ENCODE results near the gene DDX20.

DDX20 gene

GRCh38 chr1:111729271-111729921, 26.3 kb upstream of the DDX20 start:
- H3K27me3 Mint-ChIP-seq = no peaks in the 10 kb centered on the region
- no peak overlapping the region for H3K4me3 Mint-ChIP-seq
- H3K27ac Mint-ChIP-seq = no peak overlapping the region
- no peaks in the 10 kb centered on the region for H3K4me1 Mint-ChIP-seq
- H3K36me3 Mint-ChIP-seq = no peaks in the 10 kb centered on the region
- H3K9me3 Mint-ChIP-seq = no peaks in the 10 kb centered on the region

GRCh38 chr1:111729946-111730681, 25.6 kb upstream of the DDX20 start:
- no peaks in the 10 kb centered on the region for H3K27me3 Mint-ChIP-seq
- H3K9me3 Mint-ChIP-seq = no peaks in the 10 kb centered on the region
- H3K4me1 Mint-ChIP-seq = no peaks in the 10 kb centered on the region

DNA sequence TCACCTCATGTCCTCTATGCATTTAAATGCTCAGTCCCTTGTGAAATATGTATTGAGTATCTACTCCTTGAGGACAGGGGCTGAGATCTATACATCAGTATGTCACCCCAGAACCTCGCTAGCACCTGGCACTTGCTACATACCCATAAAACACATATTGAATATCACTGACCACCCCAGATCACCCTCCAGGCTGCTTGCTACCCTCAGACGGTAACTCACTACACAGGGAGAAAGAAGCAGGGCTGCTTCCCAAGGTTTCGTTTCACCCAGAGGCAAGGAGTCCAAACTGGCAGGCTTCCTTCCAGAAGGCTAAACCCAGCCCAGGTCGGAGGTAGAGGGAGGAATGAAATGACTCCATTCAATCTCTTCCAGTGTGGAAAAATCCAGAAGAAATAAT, 25.0 kb upstream of the DDX20 start:
- Mint-ChIP-seq H3K27me3 (no peaks in the 10 kb centered on the region), H3K4me1 (no peaks in the 10 kb centered on the region), H3K9me3 (no peaks in the 10 kb centered on the region), H3K27ac (no peak overlapping the region), H3K4me3 (no peak overlapping the region), H3K36me3 (no peaks in the 10 kb centered on the region)

More at GRCh38 chr1:111729946-111730681, 25.6 kb upstream of the DDX20 start:
- Mint-ChIP-seq H3K36me3 (no peaks in the 10 kb centered on the region), H3K27ac (no peak overlapping the region), H3K4me3 (no peak overlapping the region)

- H3K27ac Mint-ChIP-seq = no peak overlapping the region
- H3K4me3 Mint-ChIP-seq = no peak overlapping the region
- no peaks in the 10 kb centered on the region for H3K36me3 Mint-ChIP-seq
- H3K27me3 Mint-ChIP-seq = no peaks in the 10 kb centered on the region
- H3K9me3 Mint-ChIP-seq = no peaks in the 10 kb centered on the region
- H3K4me1 Mint-ChIP-seq = no peaks in the 10 kb centered on the region
Measured at GRCh38 chr1:111731956-111732355, 23.7 kb upstream of the DDX20 start.

GRCh38 chr1:111732718-111733117, 23.0 kb upstream of the DDX20 start:
- Mint-ChIP-seq H3K27ac (no peak overlapping the region), H3K4me1 (peaks cover 4% of the 10 kb centered on the region), H3K9me3 (no peaks in the 10 kb centered on the region), H3K4me3 (no peak overlapping the region), H3K27me3 (peaks cover 4% of the 10 kb centered on the region), H3K36me3 (no peaks in the 10 kb centered on the region)

DNA sequence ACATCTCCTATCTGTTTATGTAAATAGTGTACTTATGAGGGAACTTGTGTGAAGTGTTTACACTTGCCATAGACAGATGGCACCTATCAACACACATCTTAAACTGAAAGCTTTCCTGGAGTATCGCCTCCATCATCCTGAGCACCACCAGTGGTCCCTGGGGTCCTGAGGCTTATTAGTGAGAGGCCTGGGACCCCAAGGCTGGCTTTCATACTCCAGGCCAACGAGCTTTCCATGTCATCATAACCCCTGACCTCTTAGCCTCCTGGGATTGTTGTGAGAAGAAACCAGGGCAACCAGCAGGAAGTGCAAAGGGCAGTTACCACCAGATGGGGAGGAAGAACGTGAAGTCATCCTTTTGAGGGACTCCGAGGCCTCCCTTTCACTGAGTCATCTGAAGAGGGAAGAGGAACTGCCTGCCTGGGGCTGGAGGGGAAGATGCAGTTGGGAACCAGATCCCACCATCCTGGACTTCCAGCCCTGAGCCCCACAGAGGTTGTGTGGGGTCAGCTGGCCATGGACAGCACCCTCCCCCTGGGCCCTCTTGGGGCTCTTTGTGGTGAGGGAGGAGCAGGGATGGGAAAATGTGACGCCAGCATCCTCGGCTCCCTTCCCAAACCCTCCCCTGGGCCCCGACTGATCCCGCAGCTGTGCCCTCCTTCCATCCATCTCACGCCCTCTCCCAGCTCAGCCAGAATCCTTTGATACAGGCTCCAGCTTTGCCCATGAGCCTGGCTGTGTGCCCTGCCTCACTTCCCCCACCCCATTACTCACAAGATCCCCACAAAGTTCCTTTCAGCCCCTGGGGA, 22.3 kb upstream of the DDX20 start:
- no peak overlapping the region for H3K27ac Mint-ChIP-seq
- H3K9me3 Mint-ChIP-seq = no peaks in the 10 kb centered on the region
- peaks cover 7% of the 10 kb centered on the region for H3K27me3 Mint-ChIP-seq
- no peaks in the 10 kb centered on the region for H3K36me3 Mint-ChIP-seq
- H3K4me3 Mint-ChIP-seq = no peak overlapping the region
- H3K4me1 Mint-ChIP-seq = peaks cover 9% of the 10 kb centered on the region

DNA sequence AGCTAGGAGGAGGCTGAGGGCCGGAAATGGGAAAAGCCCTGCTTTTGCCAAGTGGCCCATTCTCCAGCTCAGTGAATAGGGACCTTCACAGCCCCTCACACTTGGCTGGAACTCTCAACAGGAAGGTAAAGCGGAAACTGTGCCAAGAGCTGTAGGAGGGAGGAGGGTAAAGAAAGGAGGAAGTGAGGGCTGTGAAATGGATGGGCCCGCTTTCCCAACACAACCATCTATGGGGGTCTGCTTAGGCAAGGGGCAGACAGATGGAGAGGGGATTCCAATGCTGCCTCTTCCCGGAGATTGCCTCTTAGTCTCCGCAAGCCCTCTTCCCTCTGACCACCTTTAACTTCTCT, 21.7 kb upstream of the DDX20 start:
- Mint-ChIP-seq H3K4me3 (no peak overlapping the region), H3K9me3 (no peaks in the 10 kb centered on the region), H3K27me3 (peaks cover 10% of the 10 kb centered on the region), H3K4me1 (peaks cover 12% of the 10 kb centered on the region), H3K27ac (no peak overlapping the region), H3K36me3 (no peaks in the 10 kb centered on the region)

- Mint-ChIP-seq H3K27me3 (peaks cover 10% of the 10 kb centered on the region), H3K27ac (no peak overlapping the region), H3K9me3 (no peaks in the 10 kb centered on the region), H3K4me3 (no peak overlapping the region), H3K36me3 (no peaks in the 10 kb centered on the region), H3K4me1 (peaks cover 12% of the 10 kb centered on the region)
Measured at GRCh38 chr1:111734426-111734825, 21.3 kb upstream of the DDX20 start.

- no peaks in the 10 kb centered on the region for H3K36me3 Mint-ChIP-seq
- no peaks in the 10 kb centered on the region for H3K9me3 Mint-ChIP-seq
- peaks cover 15% of the 10 kb centered on the region for H3K4me1 Mint-ChIP-seq
- no peak overlapping the region for H3K4me3 Mint-ChIP-seq
- H3K27ac Mint-ChIP-seq = no peak overlapping the region
- H3K27me3 Mint-ChIP-seq = peaks cover 12% of the 10 kb centered on the region
Measured at GRCh38 chr1:111734856-111735255, 20.8 kb upstream of the DDX20 start.

DNA sequence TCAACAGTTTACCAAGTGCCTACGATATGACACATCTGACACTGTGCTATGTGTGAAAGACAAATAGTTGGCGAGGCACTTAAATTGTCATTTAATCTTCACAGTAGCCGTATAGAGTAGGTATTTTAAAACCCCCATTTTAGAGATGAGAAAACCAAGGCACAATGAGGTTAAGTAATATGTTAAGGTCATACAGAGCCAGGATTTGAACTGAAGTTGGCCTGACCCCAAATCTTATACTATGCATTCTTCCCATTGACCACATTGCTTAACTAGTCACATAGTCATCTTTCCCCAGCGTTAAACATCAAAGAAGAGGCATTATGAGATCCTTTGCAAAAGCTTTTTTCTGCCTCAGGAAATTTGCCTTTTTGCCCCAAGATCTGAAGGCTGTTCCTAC, 20.4 kb upstream of the DDX20 start:
- no peak overlapping the region for H3K4me3 Mint-ChIP-seq
- no peak overlapping the region for H3K27ac Mint-ChIP-seq
- peaks cover 13% of the 10 kb centered on the region for H3K27me3 Mint-ChIP-seq
- H3K4me1 Mint-ChIP-seq = peaks cover 18% of the 10 kb centered on the region
- H3K9me3 Mint-ChIP-seq = no peaks in the 10 kb centered on the region
- H3K36me3 Mint-ChIP-seq = no peaks in the 10 kb centered on the region

DNA sequence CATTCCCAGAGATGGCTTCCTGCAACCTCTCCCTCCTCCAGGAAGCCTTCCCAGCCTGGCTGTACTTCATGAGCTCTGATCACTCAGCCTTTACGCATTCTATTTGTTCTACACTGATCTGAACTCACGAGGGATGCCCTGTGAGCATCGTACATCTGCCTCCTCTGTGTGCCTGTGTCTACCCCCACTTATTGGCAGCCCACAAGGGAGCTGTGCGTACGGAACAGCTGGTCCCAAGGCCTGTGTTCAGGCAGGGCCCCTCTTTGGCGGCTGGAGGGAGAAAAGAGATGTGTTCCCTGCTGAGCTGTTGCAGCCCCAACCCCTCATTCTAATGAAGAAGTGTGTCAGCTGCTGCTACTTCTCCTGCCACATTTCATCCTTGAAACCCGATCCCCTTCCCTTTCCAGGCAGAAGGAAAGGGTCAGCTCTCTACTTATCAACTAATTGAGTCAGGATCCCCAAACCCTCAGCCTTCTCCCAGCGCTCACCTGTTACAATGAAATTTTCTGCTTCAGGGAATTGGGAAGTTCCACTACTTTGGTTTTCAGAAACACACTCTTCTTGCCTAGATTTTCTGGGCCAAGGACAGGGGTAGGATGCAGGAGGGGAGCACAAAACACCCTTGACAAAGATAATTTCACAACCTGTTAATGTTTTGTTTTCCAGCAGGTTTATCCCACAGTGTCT, 19.7 kb upstream of the DDX20 start:
- Mint-ChIP-seq H3K27ac (no peak overlapping the region), H3K27me3 (peaks cover 17% of the 10 kb centered on the region), H3K9me3 (no peaks in the 10 kb centered on the region), H3K4me3 (no peak overlapping the region), H3K4me1 (peaks cover 23% of the 10 kb centered on the region), H3K36me3 (no peaks in the 10 kb centered on the region)

DNA sequence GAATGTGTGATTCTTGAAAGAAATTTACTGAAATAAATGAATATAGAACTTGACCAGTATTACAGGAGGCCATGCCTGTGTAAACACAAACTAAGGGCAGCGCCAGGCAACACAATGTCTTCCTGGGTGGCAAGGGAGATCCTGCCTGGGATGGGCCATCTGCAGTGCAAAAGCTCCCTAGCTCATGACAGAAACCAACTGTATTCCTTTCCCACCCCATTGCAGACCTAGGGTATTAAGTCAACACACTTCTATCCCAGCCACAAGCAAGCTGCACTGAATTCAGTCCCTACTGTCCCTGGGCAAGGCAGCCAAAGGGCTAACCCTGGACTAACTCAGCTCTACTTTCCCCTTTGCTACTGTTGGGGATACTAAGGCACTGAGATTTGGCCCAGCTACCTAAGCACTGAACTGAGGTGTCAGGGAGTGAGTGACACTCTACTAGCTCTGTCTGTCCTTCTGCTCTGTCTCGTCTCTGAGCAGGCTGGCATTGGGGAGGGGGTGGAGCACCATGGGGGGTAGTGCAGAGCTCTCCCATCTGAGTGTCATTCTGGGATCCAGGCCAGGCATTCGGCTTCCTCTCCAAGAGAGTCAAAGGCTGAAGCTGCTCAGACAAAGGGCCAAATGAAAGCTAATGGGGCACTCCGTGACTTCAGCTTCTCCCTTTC, 19.0 kb upstream of the DDX20 start:
- Mint-ChIP-seq H3K4me3 (no peak overlapping the region), H3K27ac (no peak overlapping the region), H3K9me3 (no peaks in the 10 kb centered on the region), H3K36me3 (no peaks in the 10 kb centered on the region), H3K27me3 (peaks cover 18% of the 10 kb centered on the region), H3K4me1 (peaks cover 24% of the 10 kb centered on the region)

GRCh38 chr1:111737216-111738132, 18.2 kb upstream of the DDX20 start:
- Mint-ChIP-seq H3K27ac (peak overlapping the region; percentile 63), H3K36me3 (no peaks in the 10 kb centered on the region), H3K4me3 (peak overlapping the region; percentile 89), H3K9me3 (no peaks in the 10 kb centered on the region), H3K27me3 (peaks cover 20% of the 10 kb centered on the region), H3K4me1 (peaks cover 24% of the 10 kb centered on the region)

GRCh38 chr1:111738133-111738435, 17.6 kb upstream of the DDX20 start:
- H3K4me1 Mint-ChIP-seq = peaks cover 24% of the 10 kb centered on the region
- H3K27me3 Mint-ChIP-seq = peaks cover 20% of the 10 kb centered on the region
- H3K4me3 Mint-ChIP-seq = peak overlapping the region; percentile 89
- H3K36me3 Mint-ChIP-seq = no peaks in the 10 kb centered on the region
- H3K9me3 Mint-ChIP-seq = no peaks in the 10 kb centered on the region
- H3K27ac Mint-ChIP-seq = peak overlapping the region; percentile 63

Data from activated naive CD4-positive, alpha-beta T cell treated with anti-CD3 and anti-CD28 coated beads, Interleukin-2, amount 50 U/mL, for 24 hours (primary cell).